GM18951 (cell line): Measurements from ENCODE around the gene YWHAH.

Experiments
- POLR2A ChIP-seq: IDR thresholded peaks from 4 replicates; pipeline ENCODE4 v1.6.1; 2011; ENCODE audit warnings: mild to moderate bottlenecking; ENCODE audit not compliant: insufficient read length, insufficient read depth; ENCODE audit errors: extremely low read depth
- in situ Hi-C: fragments of 300-500 bp; cut with MboI; formaldehyde crosslinking; loops from one replicate; pipeline ENCODE4 v1.12.0; 2022; ENCODE audit warnings: low sequenced_read_pairs, mixed read lengths, inconsistent platforms; ENCODE audit not compliant: unreplicated experiment

YWHAH gene

DNA sequence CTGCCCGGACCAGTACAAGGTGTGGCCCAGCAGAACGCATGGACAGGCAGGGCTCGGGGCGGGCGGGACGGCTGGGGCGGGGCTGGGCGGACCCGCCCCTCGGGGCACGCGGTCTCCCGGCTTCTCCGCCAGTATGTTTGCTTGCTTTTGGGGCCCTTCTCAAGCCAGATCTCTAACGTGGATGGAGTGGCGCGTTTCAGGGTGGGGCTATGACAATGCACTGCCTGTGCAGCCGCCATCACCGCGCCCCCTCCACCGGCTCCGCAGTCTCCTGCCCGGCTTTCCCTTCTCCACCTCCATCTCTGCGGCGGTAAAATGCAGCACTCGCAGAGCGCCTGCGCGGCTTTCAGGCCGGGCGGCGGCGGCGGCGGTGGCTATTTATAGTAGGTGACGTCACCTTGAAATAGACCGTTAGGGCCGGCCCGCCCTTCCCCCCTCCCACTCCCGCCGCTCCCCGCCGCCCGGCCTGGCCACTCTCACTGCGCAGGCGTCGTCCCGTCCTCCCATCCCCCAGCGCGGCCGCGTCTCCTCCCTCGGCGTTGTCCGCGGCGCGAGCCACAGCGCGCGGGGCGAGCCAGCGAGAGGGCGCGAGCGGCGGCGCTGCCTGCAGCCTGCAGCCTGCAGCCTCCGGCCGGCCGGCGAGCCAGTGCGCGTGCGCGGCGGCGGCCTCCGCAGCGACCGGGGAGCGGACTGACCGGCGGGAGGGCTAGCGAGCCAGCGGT lies at the start of gene YWHAH:
YWHAH (plus strand) TSS at position 558 of the 722 bp plus-strand sequence. CDS start 199 bp downstream, outside the sequence.
- in situ Hi-C loops = no loop called here

GRCh38 chr22:31895411-31896123 lies 48.8 kb upstream of the YWHAH start:
- in situ Hi-C loops = no loop called here
- TF ChIP-seq POLR2A = no peak

More for the DNA sequence above, at the start of gene YWHAH:
- TF ChIP-seq POLR2A = peak; percentile 98

DNA sequence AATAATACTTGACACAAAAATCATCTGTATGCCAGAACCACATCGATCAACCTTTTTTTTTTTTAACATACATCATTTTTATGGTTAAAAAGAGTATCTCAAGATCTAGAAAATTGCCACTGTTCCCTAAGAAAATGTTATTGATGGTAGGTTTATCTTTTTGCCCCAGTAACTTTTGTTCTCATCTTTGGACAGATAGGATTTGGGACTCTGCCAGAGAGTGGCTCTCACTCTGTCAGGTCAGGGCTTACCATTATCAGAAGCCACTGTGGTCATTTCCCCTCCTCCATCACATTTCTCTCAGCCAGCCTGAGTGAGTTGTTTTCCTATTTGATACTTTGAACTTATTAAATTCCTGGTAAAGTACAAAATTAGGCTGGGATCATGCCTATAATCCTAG lies 47.9 kb upstream of the YWHAH start:
- in situ Hi-C loops = no loop called here

GRCh38 chr22:31897842-31898805 lies 46.2 kb upstream of the YWHAH start:
- in situ Hi-C loops = no loop called here
- no peak for TF ChIP-seq POLR2A

More for the DNA sequence above, 47.9 kb upstream of the YWHAH start:
- no peak for TF ChIP-seq POLR2A

GRCh38 chr22:31898926-31899325 lies 45.4 kb upstream of the YWHAH start:
- TF ChIP-seq POLR2A = no peak
- in situ Hi-C loops = no loop called here

DNA sequence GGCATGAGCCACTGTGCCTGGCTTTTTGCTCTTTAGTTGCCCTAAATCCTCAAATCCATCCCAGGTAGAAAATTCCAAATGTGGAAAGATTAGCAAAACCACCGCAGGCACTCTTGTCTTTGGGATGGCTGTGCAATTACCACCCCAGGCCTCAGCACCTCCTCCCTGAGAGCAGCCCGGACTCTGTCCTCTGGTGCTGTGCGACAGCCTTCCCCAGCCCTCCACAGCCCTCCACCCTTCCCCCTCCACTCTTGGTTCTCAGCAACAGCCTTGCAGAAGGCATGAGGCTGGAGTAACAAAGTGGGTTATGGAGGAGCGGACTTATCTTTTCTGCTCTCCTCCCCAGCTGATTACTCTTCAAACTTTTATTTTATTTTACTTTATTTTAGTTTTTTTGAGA lies 44.7 kb upstream of the YWHAH start:
- no peak for TF ChIP-seq POLR2A
- in situ Hi-C loops = no loop called here

DNA sequence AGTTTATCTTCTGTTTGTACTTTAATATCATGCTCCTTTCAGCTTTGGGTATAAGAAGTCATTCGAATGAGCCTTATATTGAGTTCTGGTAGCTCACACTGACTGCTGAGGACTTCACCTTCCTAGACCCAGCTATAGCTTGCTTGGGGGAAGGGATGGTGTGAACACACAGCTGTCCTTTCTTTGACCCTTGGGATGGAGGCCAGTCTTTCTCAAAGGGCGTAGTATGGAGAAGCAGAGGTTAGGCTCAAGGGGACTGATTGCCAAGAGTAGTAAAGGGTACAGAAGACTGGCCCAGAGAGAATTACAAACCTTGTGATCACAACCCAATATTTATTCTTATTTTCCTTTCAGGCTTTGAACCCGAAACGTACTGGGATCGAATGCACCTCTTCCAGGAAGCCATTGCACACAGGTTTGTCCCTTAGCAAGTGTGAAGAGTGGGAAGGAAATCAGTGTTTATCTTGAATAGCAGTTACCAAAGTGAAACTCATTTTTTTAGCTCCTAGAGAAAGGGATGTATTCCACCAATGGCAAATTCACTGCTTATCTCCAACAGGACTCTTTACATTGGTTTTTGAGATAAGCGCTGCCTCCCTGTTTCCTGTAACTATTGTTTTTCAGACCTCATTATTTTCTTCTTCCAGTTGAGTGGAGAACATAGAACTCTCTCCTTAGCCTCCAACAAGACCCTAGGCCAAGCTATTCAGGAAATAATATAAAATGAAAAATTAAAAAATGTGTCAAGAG lies 42.8 kb upstream of the YWHAH start:
- in situ Hi-C loops = no loop called here
- no peak for TF ChIP-seq POLR2A

GRCh38 chr22:31904651-31905050 lies 39.7 kb upstream of the YWHAH start:
- TF ChIP-seq POLR2A = no peak
- in situ Hi-C loops = no loop called here

DNA sequence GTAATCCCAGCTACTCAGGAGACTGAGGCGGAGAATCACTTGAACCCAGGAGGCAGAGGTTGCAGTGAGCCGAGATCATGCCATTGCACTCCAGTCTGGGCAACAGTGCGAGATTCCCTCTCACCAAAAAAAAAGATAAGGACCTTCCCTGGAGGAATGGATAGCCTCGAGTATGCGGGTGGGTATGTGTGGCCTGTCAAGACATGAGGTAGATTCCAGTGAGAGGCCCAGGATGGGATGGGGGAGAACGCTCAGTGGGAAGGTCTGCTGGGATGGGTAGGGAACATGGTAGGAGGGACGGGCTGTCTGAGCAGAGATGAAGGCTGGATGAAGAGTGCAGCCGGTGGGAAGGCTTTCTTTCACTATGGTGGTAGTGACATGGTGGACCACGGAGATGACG lies 39.0 kb upstream of the YWHAH start:
- in situ Hi-C loops = no loop called here
- no peak for TF ChIP-seq POLR2A

DNA sequence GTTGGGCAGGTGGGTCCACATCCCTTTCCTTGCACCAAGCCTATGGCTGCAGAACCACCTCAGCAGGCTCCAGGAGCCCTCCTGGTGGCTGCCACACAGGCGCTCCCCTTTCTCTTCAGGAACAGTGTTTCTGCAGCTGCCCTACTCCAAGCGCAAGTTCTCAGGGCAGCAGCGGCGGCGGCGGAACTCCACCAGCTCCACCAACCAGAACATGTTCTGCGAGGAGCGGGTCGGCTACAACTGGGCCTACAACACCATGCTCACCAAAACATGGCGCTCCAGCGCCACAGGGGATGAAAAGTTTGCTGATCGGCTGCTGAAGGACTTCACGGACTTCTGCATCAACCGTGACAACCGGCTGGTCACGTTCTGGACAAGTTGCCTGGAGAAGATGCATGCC lies 38.2 kb upstream of the YWHAH start:
- TF ChIP-seq POLR2A = no peak
- in situ Hi-C loops = no loop called here

- TF ChIP-seq POLR2A = no peak
- in situ Hi-C loops = no loop called here
Measured at GRCh38 chr22:31906569-31906968, 37.8 kb upstream of the YWHAH start.

- no peak for TF ChIP-seq POLR2A
- in situ Hi-C loops = no loop called here
Measured at GRCh38 chr22:31909977-31910376, 34.4 kb upstream of the YWHAH start.
